Cortex of kidney (tissue), 1 donor: Measurements from ENCODE around the gene DUOX1.

Experiments
- DNase-seq: peaks from one replicate; lab custom pipeline; 2025; lab: John Stamatoyannopoulos, UW

Gene DUOX1

DNA sequence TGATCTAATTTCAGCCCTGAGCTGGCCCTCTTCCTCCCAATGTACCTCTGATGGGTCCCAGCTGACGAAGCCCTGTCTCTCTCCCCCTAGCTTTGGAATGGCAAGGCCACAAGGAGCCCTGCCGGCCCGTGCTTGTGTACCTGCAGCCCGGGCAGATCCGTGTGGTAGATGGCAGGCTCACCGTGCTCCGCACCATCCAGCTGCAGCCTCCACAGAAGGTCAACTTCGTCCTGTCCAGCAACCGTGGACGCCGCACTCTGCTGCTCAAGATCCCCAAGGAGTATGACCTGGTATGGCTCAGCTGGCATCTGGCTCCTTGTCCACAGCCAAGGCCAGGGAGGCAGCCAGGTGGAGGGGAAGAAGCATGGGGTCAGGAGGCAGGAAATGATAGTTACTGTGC lies 14.2 kb downstream of the DUOX1 start:
- DNase-seq: no peak

DNA sequence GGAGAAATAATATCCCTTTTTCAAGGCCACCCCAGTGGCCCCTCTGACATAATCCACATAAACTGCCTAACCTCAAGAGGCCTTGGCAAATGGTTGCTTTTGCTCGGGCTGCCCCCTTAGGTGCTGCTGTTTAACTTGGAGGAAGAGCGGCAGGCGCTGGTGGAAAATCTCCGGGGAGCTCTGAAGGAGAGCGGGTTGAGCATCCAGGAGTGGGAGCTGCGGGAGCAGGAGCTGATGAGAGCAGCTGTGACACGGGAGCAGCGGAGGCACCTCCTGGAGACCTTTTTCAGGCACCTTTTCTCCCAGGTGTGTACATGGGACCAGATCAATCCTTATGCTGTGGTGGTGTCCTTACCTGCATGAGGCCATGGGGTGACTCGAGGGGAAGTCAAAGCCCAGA lies 15.0 kb downstream of the DUOX1 start:
- no peak for DNase-seq

DNA sequence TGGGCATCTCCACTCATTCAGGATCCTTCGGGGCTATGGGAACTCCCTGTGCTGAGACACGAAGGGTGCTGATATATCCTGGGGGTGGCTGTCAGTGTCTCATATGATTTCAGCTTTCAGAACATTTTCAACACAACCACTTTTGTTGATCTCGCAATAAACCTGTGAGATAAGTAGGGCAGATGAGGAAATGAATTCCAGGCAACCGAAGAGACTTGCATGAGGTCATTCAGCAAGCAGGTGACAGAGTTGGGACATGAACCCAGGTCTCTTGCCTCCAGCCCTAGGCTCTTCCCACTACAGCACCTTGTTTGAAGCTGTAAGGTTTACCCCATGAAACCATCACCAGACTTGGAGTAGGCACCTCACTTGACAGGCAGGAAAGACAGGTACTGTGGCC lies 16.6 kb downstream of the DUOX1 start:
- DNase-seq: no peak

DNA sequence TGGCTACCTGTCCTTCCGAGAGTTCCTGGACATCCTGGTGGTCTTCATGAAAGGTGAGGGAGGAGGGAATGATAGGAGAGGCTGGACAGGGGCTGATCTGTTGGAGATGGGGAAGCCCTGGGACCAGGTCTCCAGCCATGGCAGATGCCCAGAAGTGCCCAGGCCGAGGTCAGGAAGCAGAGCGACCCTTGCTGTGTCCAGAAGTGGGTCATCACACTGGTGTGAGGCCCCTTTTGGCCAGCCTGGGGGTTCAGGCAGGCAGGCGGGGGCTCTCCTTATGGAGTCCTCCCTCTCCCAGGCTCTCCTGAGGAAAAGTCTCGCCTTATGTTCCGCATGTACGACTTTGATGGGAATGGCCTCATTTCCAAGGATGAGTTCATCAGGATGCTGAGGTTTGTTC lies 17.8 kb downstream of the DUOX1 start:
- DNase-seq: no peak

DNA sequence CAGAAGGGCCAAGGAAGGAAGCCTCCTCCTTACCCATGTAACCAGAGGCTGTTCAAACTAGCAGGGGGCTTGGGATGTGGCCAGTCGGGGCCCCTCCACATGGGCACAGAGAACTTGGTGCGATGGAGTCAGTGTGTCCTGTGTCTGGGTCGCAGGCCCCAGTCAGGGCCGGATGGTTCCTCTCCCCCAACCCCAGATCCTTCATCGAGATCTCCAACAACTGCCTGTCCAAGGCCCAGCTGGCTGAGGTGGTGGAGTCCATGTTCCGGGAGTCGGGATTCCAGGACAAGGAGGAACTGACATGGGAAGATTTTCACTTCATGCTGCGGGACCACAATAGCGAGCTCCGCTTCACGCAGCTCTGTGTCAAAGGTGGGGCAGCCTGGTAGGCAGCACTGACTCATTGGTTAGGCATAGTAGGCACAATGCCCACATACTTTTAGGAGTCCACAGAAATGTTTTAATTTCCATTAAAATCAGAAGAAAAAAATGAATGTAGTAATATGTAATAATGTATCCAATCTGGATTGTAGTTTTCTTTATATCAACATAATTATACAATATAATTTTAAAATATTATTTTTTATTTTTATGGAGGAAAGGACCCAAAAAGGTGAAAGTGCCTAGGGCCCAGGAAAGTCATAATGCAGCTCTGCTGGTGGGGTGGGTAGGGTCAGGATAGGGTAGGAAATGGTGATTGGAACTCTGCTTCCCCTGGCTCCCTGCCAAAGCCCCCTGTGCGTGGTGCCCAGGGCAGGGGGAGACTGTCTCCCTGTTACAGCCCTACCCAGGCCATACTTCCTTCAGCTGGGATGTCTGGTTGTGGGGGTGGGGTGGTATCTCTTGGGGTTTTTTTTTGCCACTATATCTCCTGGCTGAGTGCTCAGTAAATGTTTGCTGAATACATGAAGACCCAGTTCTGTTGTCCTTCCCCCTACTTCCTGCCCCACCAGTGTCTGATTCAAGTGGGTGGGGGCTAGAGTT lies 18.6 kb downstream of the DUOX1 start:
- no peak for DNase-seq

DNA sequence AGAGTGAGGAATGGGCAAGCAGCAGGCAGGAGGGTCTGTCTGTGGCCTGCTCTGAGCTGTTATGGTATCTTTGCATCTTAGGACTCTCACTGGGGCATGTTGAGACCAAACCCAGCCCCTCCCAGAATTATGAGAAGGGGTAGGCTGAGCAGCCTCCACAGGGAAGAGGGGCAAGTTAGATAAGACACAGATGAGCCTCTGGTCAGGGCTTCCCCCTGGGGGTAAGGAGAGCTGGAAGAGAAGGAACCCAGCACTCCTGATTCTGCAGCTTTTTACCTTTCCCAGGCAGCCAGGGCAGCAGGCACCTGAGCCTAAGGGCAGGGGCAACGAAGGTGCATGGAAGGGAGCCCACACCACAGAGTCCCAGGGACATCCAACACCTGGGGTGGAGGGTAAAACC lies 19.3 kb downstream of the DUOX1 start:
- DNase-seq: no peak

DNA sequence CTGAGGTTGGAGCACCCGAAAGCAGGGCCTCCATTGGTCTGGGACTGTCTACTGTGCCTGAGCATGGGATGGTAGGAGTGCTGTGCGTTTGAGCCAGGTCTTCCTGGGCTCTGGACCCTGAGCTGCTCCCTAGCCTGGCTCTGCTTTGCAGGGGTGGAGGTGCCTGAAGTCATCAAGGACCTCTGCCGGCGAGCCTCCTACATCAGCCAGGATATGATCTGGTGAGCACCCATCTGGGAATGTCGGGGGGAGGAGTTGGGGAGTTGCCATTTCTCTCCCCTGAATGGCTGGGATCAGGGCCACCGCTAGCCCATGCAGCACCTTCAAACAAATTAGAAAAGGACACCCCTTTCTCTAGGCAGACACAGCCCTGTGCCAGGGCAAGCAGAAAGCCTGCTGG lies 20.7 kb downstream of the DUOX1 start:
- no peak for DNase-seq

DNA sequence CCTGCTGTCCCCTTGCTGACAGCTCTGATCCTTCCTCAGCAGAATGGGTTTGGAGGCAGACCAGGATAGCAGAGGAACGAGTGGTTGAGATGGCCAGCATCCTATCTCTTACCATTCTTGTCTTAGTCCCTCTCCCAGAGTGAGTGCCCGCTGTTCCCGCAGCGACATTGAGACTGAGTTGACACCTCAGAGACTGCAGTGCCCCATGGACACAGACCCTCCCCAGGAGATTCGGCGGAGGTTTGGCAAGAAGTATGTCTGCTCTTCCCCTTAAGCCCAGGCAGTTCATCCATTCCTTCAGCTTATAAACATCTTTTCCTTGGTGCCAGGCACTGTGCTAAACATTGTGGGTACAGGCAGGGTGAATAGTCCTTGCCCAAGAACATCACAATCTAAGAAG lies 21.2 kb downstream of the DUOX1 start:
- no peak for DNase-seq

DNA sequence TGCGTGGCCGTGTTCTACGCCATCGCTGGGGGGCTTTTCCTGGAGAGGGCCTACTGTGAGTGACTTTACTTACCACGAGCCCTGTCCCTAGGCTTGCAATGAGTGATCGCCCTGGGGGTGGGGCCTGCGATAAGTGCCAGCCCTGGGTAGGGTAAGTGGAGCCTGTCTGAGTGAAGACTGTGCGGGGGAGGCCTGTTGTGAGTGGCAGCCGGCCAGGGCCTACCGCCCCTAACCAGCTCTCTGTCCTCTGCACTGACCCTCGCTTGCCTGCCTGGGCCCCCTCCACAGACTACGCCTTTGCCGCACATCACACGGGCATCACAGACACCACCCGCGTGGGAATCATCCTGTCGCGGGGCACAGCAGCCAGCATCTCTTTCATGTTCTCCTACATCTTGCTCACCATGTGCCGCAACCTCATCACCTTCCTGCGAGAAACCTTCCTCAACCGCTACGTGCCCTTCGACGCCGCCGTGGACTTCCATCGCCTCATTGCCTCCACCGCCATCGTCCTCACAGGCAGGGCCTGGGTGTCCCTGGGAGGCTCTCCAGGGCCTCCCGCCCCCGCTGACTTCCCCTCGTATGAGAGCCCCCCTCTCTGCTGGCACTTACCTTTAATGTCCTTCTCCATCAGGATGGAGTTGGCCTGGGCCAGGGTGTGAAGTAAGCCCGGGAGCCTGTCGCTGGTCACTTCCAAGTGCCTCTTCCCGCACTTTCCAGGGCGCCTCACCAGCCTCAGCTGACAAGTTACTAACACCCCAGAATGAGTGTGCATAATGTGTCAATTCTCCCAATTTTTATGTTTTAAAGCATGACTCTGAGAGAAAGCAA lies 22.4 kb downstream of the DUOX1 start:
- DNase-seq: no peak

DNA sequence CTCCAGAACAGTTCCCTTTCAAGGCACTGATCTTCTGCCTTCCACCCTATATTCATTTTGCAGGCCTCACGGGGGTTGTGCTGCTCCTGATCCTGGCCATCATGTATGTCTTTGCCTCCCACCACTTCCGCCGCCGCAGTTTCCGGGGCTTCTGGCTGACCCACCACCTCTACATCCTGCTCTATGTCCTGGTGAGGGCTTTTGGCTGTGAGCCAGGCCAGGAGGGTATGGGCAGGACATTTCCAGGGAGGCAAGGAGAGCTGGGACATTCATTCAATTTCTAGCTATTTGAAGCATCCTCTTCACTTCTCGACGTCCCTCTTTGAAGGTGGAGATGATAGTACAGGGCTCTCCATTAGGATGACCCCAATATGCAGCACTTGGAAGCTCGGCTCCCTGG lies 25.9 kb downstream of the DUOX1 start:
- no peak for DNase-seq

DNA sequence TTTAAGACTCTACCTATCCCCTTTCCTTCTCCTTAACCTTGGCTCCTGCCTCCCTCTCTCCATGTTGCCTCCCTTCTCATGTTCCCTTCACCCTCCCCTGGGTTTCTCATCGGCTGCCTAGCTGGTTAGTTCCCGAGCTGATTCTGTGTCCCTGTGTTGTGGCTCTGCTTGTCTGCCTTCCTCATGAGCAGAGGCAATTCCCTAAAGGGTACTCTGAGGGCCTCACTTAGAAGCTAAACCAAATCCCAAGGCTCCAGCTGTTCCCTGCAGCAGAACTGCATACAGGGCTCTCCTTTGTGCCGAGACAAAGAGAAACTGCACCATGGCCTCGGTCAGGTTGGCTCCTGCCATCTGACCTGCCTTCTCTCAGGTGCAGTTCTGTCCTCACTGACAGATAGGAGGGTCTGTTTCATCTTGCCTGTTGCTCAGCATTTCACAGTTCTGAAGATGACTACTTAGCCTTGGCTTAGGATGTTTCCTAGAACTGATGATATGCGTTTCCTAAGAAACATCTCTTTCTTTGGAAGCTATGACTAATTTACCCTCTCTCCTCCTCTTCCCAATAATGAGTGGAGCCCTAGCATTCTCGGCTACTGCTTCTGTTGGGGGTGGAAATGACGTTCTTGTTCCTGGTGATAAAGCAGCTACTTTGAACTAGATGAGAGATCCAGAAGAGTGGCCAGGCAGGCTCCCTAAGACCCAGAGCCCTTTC lies 27.1 kb downstream of the DUOX1 start:
- no peak for DNase-seq

DNA sequence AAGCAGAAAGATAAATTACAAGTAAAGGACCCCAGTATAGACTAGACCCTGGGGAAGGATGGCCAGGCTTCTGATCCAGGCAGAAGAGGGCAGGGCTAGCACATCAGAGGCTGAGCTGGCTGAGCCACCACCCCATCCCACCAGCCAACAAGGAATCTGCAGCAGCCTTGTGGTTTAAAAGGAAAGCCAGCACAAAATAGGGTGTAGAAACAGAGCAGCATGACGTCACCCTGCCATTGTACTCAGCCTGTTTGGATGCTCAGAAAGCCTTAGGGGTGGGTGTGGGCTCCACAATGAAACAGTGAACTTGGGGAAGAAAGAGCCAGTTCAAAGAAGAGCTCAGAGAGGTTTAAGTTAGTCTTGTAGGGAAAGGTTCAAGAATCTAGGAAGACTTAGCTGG lies 28.2 kb downstream of the DUOX1 start:
- DNase-seq: no peak

DNA sequence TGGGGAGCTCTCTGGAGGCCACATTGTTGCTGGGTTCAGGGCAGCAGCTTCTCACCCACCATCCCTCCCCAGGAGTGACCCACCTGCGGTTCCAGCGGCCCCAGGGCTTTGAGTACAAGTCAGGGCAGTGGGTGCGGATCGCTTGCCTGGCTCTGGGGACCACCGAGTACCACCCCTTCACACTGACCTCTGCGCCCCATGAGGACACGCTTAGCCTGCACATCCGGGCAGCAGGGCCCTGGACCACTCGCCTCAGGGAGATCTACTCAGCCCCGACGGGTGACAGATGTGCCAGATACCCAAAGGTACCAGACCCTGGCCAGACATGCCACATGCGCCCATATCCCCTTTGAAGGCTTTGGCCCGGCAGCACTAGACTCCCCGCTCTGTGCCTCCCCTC lies 31.9 kb downstream of the DUOX1 start:
- no peak for DNase-seq

DNA sequence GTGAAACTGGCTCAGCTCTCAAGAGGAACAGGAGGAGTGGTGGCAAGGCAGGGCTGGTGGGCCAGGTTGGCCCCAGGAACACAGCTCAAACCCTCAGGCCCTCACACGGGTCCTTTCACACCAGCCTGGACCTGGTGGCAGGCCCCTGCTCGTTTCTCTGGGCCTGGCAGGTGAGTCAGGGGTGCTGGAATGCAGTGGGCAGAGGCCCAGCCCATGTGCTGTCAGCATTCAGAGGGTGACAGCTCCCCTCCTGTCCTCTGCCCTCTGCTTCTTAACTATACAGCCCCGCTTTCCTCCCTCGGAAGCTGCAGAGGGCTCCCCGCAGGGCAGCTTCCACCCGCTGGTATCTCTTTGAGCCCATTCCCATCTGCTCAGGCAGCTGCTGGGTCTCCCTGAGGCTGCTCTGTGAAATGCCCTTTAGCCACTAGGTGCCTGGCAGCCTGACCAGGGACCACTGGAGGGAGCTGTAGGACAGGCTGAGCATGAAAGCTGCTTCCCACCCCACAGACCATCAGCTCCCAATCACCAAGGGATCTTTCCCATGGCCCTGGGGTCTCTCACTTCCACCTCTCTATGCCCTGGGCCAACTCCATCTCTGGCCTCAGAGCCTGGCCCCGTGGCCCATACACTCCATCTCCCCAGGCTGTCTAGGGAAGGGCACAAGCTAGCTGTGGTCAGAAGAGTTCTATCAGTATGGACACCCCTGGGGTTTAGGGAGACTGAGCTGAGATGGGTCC lies 33.1 kb downstream of the DUOX1 start:
- no peak for DNase-seq

DNA sequence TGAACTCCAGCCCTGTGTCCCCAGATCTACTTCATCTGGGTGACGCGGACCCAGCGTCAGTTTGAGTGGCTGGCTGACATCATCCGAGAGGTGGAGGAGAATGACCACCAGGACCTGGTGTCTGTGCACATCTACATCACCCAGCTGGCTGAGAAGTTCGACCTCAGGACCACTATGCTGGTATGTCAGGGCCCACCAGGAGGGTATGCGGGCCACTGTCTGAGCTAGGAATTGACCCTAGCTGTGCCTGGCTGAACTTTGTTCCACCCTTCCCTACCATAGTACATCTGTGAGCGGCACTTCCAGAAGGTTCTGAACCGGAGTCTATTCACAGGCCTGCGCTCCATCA lies 33.7 kb downstream of the DUOX1 start:
- DNase-seq: no peak

DNA sequence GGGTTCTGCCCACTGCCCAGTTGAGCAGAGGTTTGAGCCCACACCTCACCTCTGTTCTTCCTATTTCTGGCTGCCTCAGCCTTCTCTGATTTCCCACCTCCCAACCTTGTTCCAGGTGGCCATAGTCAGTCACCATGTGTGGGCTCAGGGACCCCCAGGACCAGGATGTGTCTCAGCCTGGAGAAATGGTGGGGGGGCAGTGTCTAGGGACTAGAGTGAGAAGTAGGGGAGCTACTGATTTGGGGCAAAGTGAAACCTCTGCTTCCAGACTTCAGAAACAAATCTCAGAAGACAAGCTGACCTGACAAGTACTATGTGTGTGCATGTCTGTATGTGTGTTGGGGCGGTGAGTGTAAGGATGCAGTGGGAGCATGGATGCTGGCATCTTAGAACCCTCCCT lies 35.1 kb downstream of the DUOX1 start:
- no peak for DNase-seq

DNA sequence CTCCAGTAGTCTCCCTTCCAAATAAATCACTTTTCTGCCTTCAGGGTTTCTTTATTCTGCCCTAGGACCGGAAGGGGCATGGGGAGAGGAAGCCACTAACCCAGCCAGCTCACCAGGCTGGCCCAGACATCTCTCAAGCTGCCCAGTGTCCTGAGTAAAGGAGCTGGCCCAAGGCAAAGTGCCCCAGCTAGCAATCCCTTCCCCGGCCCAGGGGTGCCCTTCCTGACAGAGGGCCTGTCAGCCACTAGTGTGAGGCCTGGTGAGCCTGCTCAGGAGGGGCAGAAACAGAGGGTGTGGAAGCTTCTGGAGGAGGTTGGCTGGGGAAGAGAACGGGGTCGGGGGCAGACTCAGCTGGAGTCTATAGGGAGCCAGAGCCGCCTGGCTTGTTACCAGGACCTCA lies 35.7 kb downstream of the DUOX1 start:
- no peak for DNase-seq

DNA sequence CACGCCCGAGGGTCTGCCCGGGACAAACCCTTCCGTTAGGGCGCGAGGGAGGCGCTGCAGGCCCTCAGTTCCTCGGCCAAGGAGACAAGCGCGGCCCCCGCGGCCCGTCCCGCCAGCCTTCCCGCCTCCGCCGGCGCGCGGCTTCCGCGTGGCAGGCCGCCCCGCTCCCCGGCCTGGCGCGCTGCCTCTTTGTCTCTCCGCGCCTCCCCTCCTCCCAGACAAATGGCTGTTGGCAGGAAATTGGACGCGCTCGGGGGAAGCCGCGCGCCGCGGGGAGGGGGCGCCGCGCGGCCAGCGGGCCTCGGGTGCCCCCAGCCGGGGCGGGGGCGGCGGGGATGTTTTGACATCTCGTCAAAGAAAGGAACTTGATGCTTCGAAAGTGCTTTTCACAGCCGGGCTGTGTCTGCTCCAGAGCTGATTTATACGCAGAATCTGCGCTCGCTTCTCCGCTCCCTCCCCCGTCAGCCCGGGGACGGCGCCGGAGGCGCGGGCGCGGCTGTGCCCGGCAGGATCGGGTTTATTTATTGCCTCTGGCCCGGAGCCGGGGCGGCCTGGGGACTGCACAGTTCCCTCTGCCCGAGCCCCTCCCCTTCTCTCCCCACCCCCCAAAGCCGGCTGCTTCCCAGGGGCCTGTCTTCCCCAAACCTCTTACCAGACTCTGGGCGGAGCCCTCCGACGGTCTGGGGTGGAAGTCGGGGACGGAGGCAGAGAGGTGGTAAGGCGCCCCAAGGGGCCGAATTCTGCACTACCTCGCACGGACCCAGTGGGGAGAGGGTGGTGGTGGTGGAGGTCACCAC lies 37.2 kb downstream of the DUOX1 start:
- no peak for DNase-seq

DNA sequence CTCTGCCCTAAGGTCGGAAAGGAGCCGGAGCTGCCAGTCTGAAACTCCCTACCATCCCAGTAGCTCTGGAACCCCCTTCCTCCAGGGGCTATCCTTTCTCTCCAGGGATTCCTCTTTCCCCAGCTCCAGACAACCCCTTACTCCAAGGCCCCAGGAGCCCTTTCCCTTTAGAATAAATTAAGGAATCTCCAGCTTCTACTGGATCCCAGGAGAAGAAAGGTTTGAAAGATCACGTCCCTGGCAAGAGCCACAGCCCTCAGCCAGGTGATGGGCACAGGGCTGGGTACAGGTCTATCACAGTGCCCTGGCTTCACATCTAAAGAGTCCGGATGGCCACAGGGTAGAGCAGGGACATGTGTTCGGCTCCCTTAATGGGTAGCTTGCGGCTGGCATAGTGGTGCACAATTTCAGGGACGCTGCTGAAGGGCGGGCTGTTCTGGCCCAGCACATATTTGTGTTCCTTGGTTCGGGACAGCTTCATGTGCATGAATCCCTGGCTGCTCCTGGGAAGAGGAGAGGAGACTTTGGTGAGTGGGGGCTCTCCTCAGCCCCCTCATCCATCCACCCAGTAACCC lies 37.9 kb downstream of the DUOX1 start:
- no peak for DNase-seq

DNA sequence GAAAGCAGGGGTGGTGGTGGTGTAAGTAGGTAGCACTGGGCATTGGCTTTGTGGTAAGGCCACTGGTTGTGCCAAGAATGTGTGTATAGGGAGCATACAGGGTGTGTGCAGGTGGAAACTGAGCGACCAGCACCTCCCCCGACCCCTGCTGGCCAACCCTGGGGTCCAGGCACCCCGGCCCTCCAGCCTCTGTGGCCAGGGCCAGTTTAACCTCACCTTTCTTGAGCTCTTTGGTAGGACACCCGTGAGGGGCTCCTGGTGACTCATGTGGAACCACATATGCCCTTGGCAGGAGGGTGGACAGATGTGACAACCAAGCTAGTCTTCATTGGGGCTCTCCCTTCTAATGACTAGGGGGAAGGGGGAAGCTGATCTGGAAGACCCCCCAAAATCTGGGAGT lies 38.5 kb downstream of the DUOX1 start:
- DNase-seq: no peak
